Right lobe of liver (tissue), 6 donors: ENCODE results near the gene OR4C3. TPM values are rescaled to one million over a fixed set of nuclear protein-coding genes. Genes with fewer than 3 reads are reported as not detected.
"Not testable (repeated sequence)": the region's sequence is repeated elsewhere in the genome, so short reads cannot be mapped to it uniquely, and the experiment has no call there.

Experiments
- ATAC-seq, 4 donors: fragments of 200-7000 bp; cut with Tn5 transposase; one replicate each; pipeline ENCODE4 v1.9.1; 2020; ENCODE audit warnings: mild to moderate bottlenecking in 4 of 4, moderate library complexity in 4 of 4
- DNase-seq, 3 donors: peaks; one replicate each; pipeline ENCODE4 v3.0.0-alpha.2; 2020
- H3K27ac ChIP-seq, 3 donors: fragments of 200-600 bp; one replicate each; pipeline ENCODE4 v1.8.0; 2022
- H3K27me3 ChIP-seq, 2 donors: fragments of 200-600 bp; one replicate each; pipeline ENCODE4 v1.8.0; 2022
- H3K36me3 ChIP-seq, 4 donors: fragments of 200-600 bp; sonication (generic) in 1 of 4; one replicate each; pipeline versions ENCODE4 v1.5.1 to v1.8.0; 2017 to 2022; ENCODE audit warnings: control low read depth in 1 of 4
- H3K4me1 ChIP-seq, 4 donors: fragments of 200-600 bp; sonication (generic) in 1 of 4; one replicate each; pipeline versions ENCODE4 v1.5.1 to v1.8.0; 2017 to 2022; ENCODE audit warnings: control low read depth in 1 of 4
- H3K4me3 ChIP-seq, 3 donors: fragments of 200-600 bp; one replicate each; pipeline ENCODE4 v1.8.0; 2022
- H3K9me3 ChIP-seq, 4 donors: fragments of 200-600 bp; sonication (generic) in 1 of 4; one replicate each; pipeline versions ENCODE4 v1.5.1 to v1.8.0; 2017 to 2022; ENCODE audit warnings: control low read depth in 1 of 4
- CTCF ChIP-seq, 4 donors: fragments of 200-600 bp in 3 of 4; fragments of 450-650 bp in 1 of 4; IDR thresholded peaks; one replicate each; pipeline versions ENCODE4 v1.5.1 to v1.8.0; 2016 to 2022; ENCODE audit warnings: antibody characterized with exemption in 4 of 4, mild to moderate bottlenecking in 2 of 4
- POLR2A ChIP-seq: fragments of 450-650 bp; IDR thresholded peaks from one replicate; pipeline ENCODE4 v1.6.1; 2017; ENCODE audit warnings: antibody characterized with exemption, mild to moderate bottlenecking
- WGBS: methylation state at CpG from one replicate; pipeline ENCODE4 v1.1.6; 2018; ENCODE audit warnings: low coverage, low lambda C conversion rate; ENCODE audit not compliant: insufficient coverage; ENCODE audit errors: missing lambda C conversion rate; 5-methylcytosine and 5-hydroxymethylcytosine counted together
- intact Hi-C, 2 donors: fragments of 100-400 bp; cut with DNase I; formaldehyde crosslinking; loops; one replicate each; pipeline versions ENCODE4 v1.11.2 to v1.14.1; 2022
- total RNA-seq, 6 experiments: library from RNA; depleted of rRNA in 2 of 6; stranded (reverse); fragments of >200 nt in 2 of 6; fragmentation: NEBNext Ultra II Directional in 3 of 6; extraction: Animal tissue kit (Norgen Biotek cat#: 25700) in 3 of 6; gene quantifications; one replicate each; pipeline versions ENCODE4 v1.1.0 to v1.2.4, GENCODE V29; 2016 to 2023
- donor health status: DM: no; HTN: yes; CAD: no.
- donor health status: DM: no; HTN: no; CAD: no.
- donor health status: DM: no; HTN: no; CAD: no.
- donor health status: DM: no; HTN: yes; CAD: no.
- donor health status: DM: no; HTN: yes; CAD: no.

Gene OR4C3
- total RNA-seq, 6 experiments from 2014 or later: not detected

DNA sequence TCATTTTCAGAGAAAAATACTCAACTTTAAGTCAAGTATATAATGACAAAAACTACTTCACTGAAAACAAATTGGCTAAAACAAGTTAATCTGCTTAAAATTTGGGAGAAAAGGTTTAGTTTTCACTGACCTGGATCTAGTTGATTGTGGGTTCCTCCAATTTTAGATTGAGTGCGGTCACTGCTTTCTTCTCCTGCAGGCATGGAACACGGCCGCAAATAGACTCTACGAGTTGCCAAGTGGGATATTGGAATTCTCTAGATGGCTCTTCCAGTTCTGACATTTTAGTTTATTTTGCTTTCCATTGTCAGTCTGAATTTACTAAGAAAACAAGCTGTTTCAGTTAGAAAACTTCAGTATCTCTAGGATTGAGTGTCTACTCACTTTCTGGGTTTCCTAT is 29.3 kb downstream of the OR4C3 start:
- WGBS: 63% methylated on average over 4 of the region's 4 CpGs
- intact Hi-C loops: no loop called here

DNA sequence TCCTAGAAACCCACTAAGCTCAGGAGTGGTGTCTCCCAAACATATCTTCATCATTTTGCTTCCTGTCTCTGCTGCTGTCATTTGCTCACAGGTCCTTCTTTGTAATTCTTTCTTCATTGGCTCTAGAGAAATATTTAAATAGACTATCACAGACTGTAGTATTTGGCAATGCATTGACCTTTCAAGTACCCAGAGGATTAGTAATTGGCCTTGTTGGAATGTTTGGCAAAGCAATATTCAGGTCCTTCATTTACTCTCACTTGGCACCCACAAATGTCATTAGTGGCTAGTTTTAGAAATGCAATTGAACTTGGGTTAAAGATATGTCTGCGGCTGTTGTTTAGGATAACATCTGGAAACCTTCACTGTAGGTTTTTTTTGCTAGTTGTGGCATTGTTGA is 30.0 kb downstream of the OR4C3 start:
- no peak for ATAC-seq
- H3K9me3 ChIP-seq: no peaks in the 10 kb centered on the region
- 80% methylated on average over 1 of the region's 1 CpG for WGBS
- H3K36me3 ChIP-seq: no peaks in the 10 kb centered on the region
- TF ChIP-seq CTCF (IDR thresholded peaks at IDR 0.05) (no peak), POLR2A (no peak)
- intact Hi-C loops: no loop called here
- no peaks in the 10 kb centered on the region for H3K4me1 ChIP-seq
- H3K27me3 ChIP-seq: no peaks in the 10 kb centered on the region
- H3K27ac ChIP-seq: no peak overlapping the region
- H3K4me3 ChIP-seq: no peak overlapping the region
- no peak for DNase-seq

More for the DNA sequence above, 29.3 kb downstream of the OR4C3 start:
- H3K27ac ChIP-seq: no peak overlapping the region
- ATAC-seq: no peak
- H3K4me1 ChIP-seq: no peaks in the 10 kb centered on the region
- DNase-seq: no peak
- no peak overlapping the region for H3K4me3 ChIP-seq
- H3K9me3 ChIP-seq: no peaks in the 10 kb centered on the region
- H3K27me3 ChIP-seq: no peaks in the 10 kb centered on the region
- no peaks in the 10 kb centered on the region for H3K36me3 ChIP-seq
- TF ChIP-seq POLR2A: no peak
- no peak for TF ChIP-seq CTCF (IDR thresholded peaks at IDR 0.05)

GRCh38 chr11:48361289-48361688 is 36.6 kb downstream of the OR4C3 start:
- H3K9me3 ChIP-seq, ATAC-seq, H3K36me3 ChIP-seq, H3K27me3 ChIP-seq, H3K27ac ChIP-seq, H3K4me1 ChIP-seq, DNase-seq, H3K4me3 ChIP-seq, intact Hi-C loops: not testable (repeated sequence)
- WGBS: 11% methylated on average over 2 of the region's 2 CpGs

GRCh38 chr11:48366365-48366764 is 41.6 kb downstream of the OR4C3 start, which contains the start of gene OR4C5:
TSS of gene OR4C5 (minus strand) at chr11:48366465. CDS start at chr11:48366465, 0 bp downstream.
- WGBS: 40% methylated on average over 2 of the region's 2 CpGs
- Histone ChIP-seq H3K9me3 (no peaks in the 10 kb centered on the region), H3K27me3 (no peaks in the 10 kb centered on the region), H3K4me1 (no peaks in the 10 kb centered on the region), H3K4me3 (no peak within 1 kb of the TSS), H3K36me3 (no peaks in the 10 kb centered on the region), H3K27ac (no peak within 1 kb of the TSS)
- TF ChIP-seq POLR2A: no peak
- no peak for TF ChIP-seq CTCF (IDR thresholded peaks at IDR 0.05)
- ATAC-seq (no peak), DNase-seq (no peak)
- intact Hi-C loops: no loop called here

Other genes with a start within 250 kb of the OR4C3 start
- gene OR4B1, start 108.1 kb upstream of the OR4C3 start, total RNA-seq: not detected
- not detected for gene OR4X2, start 79.8 kb upstream of the OR4C3 start, total RNA-seq
- gene OR4X1, start 61.1 kb upstream of the OR4C3 start, total RNA-seq: not detected
- gene OR4S1, start 18.7 kb upstream of the OR4C3 start, total RNA-seq: not detected
- not detected for gene OR4C5, start 41.5 kb downstream of the OR4C3 start, total RNA-seq
- not detected for gene OR4A47, start 163.9 kb downstream of the OR4C3 start, total RNA-seq